HL-60 (cell line): ENCODE data around the gene URB2.

Source experiments
- DNase-seq, 2 experiments: peaks; one replicate each; pipeline ENCODE4 v3.0.0-alpha.2; 2010 to 2020; ENCODE audit warnings: low read depth in 1 of 2, low spot score in 1 of 2
- H3K27ac ChIP-seq: fragments of 250-450 bp; sonication (Bioruptor Pico); replicated peaks from 2 replicates; pipeline ENCODE4 v1.5.1; 2020; ENCODE audit warnings: mild to moderate bottlenecking, moderate library complexity
- H3K27me3 ChIP-seq: fragments of 250-450 bp; sonication (Bioruptor Pico); 2 replicates; pipeline ENCODE4 v1.5.1; 2021; ENCODE audit warnings: mild to moderate bottlenecking, moderate library complexity; ENCODE audit not compliant: insufficient read depth, poor library complexity, severe bottlenecking
- H3K4me3 ChIP-seq: replicated peaks from 2 replicates; pipeline ENCODE4 v1.5.1; 2011; ENCODE audit warnings: mild to moderate bottlenecking, control low read depth, low read length; ENCODE audit not compliant: insufficient read depth
- CTCF ChIP-seq: IDR thresholded peaks from one replicate; pipeline ENCODE4 v1.5.1; 2011; ENCODE audit warnings: low read length, control low read depth, inconsistent platforms; ENCODE audit not compliant: insufficient read depth
- GABPA ChIP-seq: IDR thresholded peaks from 2 replicates; pipeline ENCODE4 v1.6.1; 2012; ENCODE audit warnings: low read depth
- POLR2AphosphoS5 ChIP-seq: IDR thresholded peaks from 2 replicates; pipeline ENCODE4 v1.6.1; 2012; ENCODE audit warnings: low read depth
- REST ChIP-seq: IDR thresholded peaks from 2 replicates; pipeline ENCODE4 v1.6.1; 2012; ENCODE audit warnings: low read depth; ENCODE audit not compliant: insufficient replicate concordance
- SPI1 ChIP-seq: IDR thresholded peaks from 2 replicates; pipeline ENCODE4 v1.6.1; 2012; ENCODE audit warnings: low read depth, mild to moderate bottlenecking, borderline replicate concordance

Gene URB2

GRCh38 chr1:229629261-229629660, 3.2 kb downstream of the URB2 start:
- H3K27ac ChIP-seq, result no peak overlapping the region
- no peak for DNase-seq
- H3K27me3 ChIP-seq, result no peaks in the 10 kb centered on the region
- no peak overlapping the region for H3K4me3 ChIP-seq
- TF ChIP-seq CTCF, result no peak
- TF ChIP-seq SPI1, result no peak
- TF ChIP-seq POLR2AphosphoS5, result no peak
- TF ChIP-seq GABPA, result no peak
- TF ChIP-seq REST, result no peak

DNA sequence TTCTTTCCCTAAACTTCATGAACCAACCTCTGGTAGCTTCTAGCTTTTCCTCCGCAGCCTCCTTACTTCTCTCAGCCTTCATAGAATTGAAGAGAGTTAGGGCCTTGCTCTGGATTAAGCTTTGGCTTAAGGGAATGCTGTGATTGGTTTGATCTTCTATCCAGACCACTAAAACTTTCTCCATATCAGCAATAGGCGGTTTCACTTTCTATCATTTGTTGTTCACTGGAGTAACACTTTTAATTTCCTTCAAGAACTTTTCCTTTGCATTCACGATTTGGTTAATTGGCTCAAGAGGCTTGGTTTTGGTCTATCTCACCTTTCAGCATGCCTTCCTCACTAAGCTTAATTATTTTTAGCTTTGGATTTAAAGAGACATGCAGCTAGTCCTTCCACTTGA, 5.1 kb downstream of the URB2 start:
- TF ChIP-seq GABPA, result no peak
- TF ChIP-seq POLR2AphosphoS5, result no peak
- TF ChIP-seq SPI1, result no peak
- no peak for TF ChIP-seq REST
- TF ChIP-seq CTCF, result no peak
- no peak overlapping the region for H3K27ac ChIP-seq
- no peak overlapping the region for H3K4me3 ChIP-seq
- DNase-seq, result no peak
- H3K27me3 ChIP-seq, result no peaks in the 10 kb centered on the region

GRCh38 chr1:229631966-229632365, 5.9 kb downstream of the URB2 start:
- Histone ChIP-seq H3K27me3 (no peaks in the 10 kb centered on the region), H3K27ac (no peak overlapping the region), H3K4me3 (no peak overlapping the region)
- TF ChIP-seq REST (no peak), POLR2AphosphoS5 (no peak), GABPA (no peak), SPI1 (no peak), CTCF (no peak)
- DNase-seq, result no peak
